H1 (cell line): Measurements from ENCODE around the gene EIF2AK2. TPM values are rescaled to one million over a fixed set of nuclear protein-coding genes. Genes with fewer than 3 reads are reported as not detected.

ENCODE experiments used
- CTBP2 ChIP-seq: IDR thresholded peaks from 2 replicates; pipeline ENCODE4 v1.7.0; 2011; ENCODE audit warnings: borderline replicate concordance, mild to moderate bottlenecking, moderate library complexity, mixed read lengths, low read length; ENCODE audit not compliant: insufficient read depth, insufficient read length
- RBBP5 ChIP-seq: IDR thresholded peaks from 2 replicates; pipeline ENCODE4 v1.7.1; 2012; ENCODE audit warnings: low read depth, mild to moderate bottlenecking, inconsistent platforms, low read length, moderate library complexity, borderline replicate concordance
- polyA plus RNA-seq, 7 experiments: library from polyadenylated mRNA; depleted of rRNA in 3 of 7; stranded (reverse) in 5 of 7; unstranded in 2 of 7; fragments of >200 nt in 5 of 7; fragments of 200-250 nt in 2 of 7; gene quantifications; 1 replicate in 5 of 7; 2 replicates in 1 of 7; 4 replicates in 1 of 7; pipeline versions ENCODE4 v1.2.1 to v1.2.3, GENCODE V29; 2011 to 2013; ENCODE audit warnings: missing spikeins in 2 of 7, mixed read lengths in 2 of 7
- total RNA-seq: library from RNA; stranded (reverse); fragmentation: NEBNext Ultra II Directional; extraction: Animal tissue kit (Norgen Biotek cat#: 25700); gene quantifications from 2 replicates; pipeline ENCODE4 v1.2.1, GENCODE V29; 2021

EIF2AK2 gene
- total and polyA plus RNA-seq, 2 of the 8 experiments (the other 6 are each of a cell fraction or from before 2014, with no cell fraction given): 13.1 to 46.9 TPM

DNA sequence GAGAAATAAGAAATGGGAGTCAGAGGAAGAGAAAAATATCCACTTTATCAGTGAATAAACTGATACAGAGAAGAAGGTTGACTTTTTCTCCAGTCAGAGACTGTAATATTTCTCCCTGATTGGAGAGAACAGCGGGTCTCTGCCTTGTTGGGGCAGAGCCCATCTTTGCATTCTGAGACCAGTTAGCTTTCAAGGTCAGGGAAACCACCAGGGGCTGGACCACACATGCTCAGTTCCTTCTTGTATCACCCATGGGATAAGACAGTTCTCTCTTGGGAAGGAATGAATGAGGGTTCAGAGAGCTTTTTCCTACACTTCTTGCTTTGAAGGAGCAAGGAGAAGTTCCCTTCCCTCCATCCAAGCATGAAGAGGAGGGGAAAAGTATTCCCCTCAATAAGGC, 60.2 kb downstream of the EIF2AK2 start (continued):
- TF ChIP-seq CTBP2 (no peak), RBBP5 (no peak)
- TF ChIP-seq, all 59 proteins: peak for 0
